ENCODE data around the gene PPP1R13L.

DNA sequence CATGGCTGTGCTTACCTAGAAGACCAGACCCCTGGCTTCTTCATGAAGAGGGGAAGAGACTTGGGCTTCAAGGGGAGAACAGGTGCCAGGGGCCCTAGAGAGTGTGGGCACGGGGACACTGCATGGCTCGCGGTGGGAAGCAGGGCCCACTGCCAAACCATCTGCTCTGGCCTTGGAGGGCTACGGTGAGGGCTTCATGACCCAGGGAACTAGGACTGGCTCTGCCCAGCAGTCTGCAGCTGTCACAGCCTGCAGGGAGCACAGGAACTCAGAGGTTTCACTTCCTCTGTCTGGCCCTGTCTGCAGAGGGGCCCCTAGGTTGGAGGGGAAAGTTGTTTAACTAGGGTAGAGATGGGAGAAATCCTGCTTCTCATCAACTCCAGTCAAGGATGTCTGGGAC is 14.5 kb upstream of the PPP1R13L start:
- TF ChIP-seq ZBTB8A (tag by site-specific recombination; IDR thresholded peaks at IDR 0.05) (no peak), WT1 (tag by site-specific recombination; IDR thresholded peaks at IDR 0.05) (no peak), ZNF184 (tag by site-specific recombination; IDR thresholded peaks at IDR 0.05) (no peak), ZNF639 (tag by site-specific recombination; IDR thresholded peaks at IDR 0.05) (no peak), ZNF302 (tag by site-specific recombination; IDR thresholded peaks at IDR 0.05; ENCODE audit: low read depth) (no peak), CTCF (tag by site-specific recombination; IDR thresholded peaks at IDR 0.05) (no peak)
- TF ChIP-seq, protein P1, sequence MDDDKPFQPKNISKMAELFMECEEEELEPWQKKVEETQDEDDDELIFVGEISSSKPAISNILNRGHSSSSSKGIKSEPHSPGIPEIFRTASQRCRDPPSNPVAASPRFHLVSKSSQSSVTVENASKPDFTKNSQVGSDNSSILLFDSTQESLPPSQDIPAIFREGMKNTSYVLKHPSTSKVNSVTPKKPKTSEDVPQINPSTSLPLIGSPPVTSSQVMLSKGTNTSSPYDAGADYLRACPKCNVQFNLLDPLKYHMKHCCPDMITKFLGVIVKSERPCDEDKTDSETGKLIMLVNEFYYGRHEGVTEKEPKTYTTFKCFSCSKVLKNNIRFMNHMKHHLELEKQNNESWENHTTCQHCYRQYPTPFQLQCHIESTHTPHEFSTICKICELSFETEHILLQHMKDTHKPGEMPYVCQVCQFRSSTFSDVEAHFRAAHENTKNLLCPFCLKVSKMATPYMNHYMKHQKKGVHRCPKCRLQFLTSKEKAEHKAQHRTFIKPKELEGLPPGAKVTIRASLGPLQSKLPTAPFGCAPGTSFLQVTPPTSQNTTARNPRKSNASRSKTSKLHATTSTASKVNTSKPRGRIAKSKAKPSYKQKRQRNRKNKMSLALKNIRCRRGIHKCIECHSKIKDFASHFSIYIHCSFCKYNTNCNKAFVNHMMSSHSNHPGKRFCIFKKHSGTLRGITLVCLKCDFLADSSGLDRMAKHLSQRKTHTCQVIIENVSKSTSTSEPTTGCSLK (tag by site-specific recombination; IDR thresholded peaks at IDR 0.05) = no peak
- TF ChIP-seq, protein P2, sequence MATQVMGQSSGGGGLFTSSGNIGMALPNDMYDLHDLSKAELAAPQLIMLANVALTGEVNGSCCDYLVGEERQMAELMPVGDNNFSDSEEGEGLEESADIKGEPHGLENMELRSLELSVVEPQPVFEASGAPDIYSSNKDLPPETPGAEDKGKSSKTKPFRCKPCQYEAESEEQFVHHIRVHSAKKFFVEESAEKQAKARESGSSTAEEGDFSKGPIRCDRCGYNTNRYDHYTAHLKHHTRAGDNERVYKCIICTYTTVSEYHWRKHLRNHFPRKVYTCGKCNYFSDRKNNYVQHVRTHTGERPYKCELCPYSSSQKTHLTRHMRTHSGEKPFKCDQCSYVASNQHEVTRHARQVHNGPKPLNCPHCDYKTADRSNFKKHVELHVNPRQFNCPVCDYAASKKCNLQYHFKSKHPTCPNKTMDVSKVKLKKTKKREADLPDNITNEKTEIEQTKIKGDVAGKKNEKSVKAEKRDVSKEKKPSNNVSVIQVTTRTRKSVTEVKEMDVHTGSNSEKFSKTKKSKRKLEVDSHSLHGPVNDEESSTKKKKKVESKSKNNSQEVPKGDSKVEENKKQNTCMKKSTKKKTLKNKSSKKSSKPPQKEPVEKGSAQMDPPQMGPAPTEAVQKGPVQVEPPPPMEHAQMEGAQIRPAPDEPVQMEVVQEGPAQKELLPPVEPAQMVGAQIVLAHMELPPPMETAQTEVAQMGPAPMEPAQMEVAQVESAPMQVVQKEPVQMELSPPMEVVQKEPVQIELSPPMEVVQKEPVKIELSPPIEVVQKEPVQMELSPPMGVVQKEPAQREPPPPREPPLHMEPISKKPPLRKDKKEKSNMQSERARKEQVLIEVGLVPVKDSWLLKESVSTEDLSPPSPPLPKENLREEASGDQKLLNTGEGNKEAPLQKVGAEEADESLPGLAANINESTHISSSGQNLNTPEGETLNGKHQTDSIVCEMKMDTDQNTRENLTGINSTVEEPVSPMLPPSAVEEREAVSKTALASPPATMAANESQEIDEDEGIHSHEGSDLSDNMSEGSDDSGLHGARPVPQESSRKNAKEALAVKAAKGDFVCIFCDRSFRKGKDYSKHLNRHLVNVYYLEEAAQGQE (tag by site-specific recombination; IDR thresholded peaks at IDR 0.05) = no peak

Data from HEK293 (cell line).